Measurements from ENCODE around the gene APOBEC2.

APOBEC2 gene

DNA sequence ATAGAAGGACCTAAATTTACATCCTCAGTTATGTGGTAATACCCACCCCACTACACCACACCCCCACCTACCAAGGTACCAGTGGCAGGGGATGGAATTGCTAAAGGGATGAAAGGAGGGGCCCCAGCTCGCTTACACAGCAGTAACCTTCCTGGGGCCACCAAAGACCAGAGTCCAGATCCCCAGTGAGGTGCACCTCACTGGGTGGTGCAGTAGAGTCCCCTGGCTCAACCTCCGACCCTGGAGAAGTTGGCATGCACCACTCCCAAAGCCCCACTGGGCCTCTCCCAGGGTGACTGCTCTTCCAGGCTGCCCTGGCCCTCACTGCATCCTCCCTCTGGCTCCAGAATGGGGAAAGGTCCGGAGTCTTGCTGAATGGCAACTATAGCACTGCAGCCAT is 14.8 kb upstream of the APOBEC2 start:
- no peak for DNase-seq

DNA sequence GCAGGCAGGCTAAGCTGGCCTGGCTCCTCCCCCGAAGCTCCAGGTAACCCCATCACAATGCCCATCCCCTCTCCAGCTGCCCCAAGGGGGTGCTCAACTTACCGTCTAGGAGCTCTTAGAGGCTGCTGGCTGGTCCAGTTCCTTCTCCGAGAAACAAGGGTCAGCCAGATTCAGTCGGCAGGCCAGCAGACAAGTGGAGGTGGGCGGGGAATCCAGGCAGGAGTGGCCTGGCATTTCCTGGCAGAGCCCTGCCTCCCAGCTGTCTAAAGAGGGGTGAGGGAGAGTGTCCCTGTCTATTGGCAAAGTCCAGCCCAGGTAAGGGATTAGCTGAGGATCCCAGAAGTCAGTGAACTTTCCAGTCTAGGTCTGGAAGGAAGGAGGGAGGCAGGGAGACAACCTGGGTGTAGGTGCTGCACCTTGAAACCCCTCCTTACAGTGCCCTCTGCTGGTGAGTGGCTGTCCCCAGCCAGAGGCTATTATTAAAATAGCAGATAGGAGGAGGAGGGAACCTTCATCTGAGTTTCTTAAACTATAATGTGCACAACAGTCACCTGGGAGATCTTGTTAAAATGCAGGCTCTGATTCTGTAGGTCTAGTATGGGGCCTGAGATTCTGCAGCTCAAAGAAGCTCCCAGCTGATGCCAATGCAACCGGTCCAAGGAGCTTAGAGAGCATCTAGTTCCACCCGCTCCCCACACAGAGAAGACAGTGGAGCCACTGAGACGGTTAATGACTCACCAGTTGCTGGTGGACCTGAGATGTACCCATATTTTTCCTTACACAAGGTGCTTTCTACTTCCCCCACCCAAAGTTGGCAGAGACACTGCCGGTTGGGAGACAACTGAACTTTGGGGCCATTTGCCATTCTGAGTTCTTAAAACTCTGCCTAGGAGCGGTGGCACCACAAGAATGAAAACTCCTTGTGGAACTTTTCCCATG is 13.7 kb upstream of the APOBEC2 start, which contains the start of gene UNC5CL:
TSS of gene UNC5CL (minus strand) at position 162 of the 939 bp plus-strand sequence. CDS start 4,147 bp downstream, outside the sequence.
- peak; percentile 24 to 64 (median 46) for DNase-seq

DNA sequence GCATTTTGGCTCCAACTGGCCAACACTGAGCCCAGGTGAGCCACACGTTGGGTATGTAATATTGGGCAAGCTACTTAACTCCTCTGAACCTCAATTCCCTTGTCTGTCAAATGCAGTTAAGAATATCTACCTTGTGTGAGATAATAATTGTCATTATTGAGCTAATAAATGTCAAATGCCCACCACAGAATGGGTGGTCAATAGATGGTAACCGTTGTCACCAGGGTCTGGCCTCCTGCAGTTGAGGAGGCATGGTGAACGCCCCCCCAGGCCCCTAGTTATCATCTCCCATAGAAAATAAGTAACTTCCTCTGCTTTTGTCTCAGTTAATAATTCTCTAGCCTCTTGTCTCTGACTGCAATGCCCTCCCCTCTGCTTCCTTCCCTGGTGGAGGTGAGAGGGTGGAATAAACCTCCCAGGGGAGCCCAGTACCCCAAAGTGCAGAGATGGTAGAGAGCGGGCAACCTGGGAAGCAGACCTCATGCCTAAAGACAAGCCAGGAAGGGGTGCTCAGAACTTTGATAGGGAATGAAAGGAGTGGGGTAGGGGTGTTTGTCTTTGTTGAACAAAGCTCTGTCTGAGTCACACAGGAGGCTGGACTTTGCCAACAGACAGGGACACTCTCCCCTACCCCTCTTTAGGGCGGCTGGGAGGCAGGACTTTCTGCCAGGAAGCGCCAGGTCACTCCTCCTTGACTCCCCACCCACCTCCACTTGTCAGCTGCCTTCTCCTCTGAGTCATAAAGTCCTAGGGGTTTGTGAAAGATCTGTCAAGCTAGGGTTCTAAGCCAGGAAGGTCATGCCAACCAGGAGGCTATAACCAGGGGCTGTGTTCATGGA is 12.7 kb upstream of the APOBEC2 start:
- peak; percentile 49 to 76 (median 74) for DNase-seq

- no peak for DNase-seq
Observed at GRCh38 chr6:41040940-41041536, 12.0 kb upstream of the APOBEC2 start.

- DNase-seq = no peak
Observed at GRCh38 chr6:41042226-41043055, 10.6 kb upstream of the APOBEC2 start, which contains the start of gene TSPO2. Gene TSPO2, plus strand, starts transcription at chr6:41042467. Its CDS starts 519 bp downstream, at chr6:41042986.

DNA sequence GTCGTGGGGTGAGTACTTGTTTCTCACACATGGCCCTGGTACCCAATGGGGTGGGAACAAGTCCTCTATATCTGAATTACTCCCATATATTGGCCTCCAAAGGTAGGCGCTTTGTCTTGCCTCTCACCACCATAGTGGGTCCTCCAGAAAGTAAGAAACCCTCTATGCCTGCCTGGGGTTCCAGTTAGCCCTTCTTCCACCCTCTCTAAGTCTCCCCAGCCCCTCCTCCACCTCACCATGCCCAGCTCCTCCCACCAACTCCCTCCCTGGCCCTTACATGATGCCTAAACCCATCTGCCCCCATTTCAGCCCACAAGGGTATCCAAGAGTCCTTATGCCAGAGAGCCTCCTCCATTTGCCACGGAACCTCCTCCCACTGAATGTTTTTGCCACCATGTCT is 9.9 kb upstream of the APOBEC2 start:
- no peak for DNase-seq

DNA sequence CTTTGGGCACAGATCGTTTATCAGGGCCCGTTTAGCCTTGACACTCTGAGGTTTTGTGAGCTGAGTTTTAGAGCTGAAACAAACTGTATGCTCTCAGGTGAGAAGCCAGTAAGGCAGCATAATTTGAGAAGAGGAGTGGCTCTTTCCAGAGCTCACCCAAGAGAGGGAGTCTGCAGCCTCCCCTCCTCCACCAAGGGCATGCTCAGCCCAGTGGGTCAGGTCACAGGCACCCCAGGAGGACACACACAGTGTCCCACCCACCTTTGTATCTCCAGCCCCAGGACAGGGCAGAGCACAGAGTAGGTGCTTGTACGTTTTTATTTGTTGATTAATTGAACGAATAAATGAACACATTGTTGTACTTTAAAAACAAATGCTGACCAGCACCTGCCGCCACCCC is 7.3 kb upstream of the APOBEC2 start:
- DNase-seq = no peak

DNA sequence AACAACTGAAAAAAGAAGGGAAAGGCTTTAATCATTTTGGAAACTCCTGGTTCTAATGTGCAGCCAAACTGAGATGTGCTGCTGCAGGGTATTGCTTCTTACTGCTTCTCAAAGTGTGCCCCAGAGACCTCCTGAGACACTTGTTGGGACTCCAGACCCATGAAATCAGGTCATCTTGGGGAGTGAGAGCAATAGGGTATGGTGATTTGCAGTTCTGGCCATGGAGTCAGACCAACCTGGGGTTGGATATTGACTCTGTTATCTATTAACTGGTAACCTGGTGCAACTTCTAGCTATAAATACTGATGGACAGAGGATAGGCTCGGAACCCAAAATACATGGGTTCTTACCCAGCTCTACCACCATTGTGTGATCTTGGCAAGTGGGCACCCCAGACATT is 6.9 kb upstream of the APOBEC2 start:
- DNase-seq = no peak

- no peak for DNase-seq
Observed at GRCh38 chr6:41047306-41047705, 5.7 kb upstream of the APOBEC2 start.

DNA sequence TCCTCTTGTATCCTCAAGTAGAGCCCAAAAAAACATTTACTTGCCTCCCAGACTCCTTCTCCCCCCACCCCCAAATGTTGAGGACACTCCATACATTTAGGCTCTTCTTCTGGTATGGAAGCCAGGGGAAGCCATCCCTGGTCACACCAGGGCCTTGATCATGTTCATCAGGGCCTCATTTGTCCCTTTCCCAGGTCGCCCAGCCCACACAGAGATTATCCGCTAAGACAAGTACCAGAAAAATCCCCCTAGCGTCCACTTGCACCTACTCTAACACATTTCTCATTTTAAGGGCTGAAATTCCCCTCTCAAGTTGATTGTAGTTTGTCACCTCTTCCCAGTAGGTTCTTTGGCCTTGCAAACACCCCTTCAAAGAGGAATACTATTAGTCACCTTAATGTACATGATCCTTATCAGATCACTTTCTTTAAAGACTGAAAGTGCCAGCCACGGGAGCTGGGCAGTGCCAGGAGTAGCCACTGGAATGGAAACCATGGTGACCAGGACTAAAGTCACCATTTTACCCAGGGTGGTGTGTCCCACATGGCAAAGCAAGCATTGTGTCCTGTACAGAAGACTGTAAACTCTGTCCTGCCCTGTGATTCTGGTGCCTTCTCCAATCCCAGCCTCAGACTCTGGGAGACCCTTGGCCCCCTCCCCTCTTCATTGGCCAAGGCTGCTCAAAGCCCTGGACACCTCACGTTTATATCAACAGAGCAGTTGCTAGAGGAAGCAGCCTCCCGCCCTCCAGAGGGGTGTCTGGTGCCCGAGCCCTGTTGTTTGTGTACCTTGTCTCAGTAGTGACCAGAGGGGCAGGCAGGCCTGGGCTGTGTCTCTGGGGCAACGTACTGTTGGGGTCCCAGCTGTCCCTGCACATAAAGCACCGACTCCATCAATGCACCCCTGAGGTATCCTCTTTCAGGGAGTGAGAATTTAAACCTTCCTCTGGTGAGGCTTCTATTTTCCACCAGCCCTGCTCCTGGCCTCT is 5.0 kb upstream of the APOBEC2 start:
- no peak for DNase-seq

GRCh38 chr6:41049521-41049920 is 3.5 kb upstream of the APOBEC2 start:
- DNase-seq = no peak

GRCh38 chr6:41049955-41050354 is 3.0 kb upstream of the APOBEC2 start:
- no peak for DNase-seq

- DNase-seq = no peak
Observed at GRCh38 chr6:41050536-41050935, 2.5 kb upstream of the APOBEC2 start.

DNA sequence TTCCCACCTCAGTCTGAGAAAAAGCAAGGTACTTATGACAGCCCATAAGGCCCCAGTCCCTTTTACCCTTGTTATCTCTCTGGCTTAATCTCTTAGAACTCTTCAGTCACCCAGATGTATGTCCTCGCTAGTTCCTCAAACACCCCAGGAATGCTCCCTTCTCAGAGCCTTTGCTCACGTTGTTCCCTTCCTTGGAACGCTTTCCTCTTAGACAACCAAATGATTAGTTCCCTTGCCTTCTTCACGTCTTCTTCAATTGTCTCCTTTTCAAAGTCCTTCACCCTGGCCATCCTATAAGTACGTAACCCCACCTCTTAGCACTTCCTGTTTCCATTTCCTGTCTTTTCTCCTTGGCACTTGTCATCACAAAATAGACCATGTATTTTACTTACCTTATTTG is 1.1 kb upstream of the APOBEC2 start:
- DNase-seq = peak; percentile 16 to 56 (median 44)

DNA sequence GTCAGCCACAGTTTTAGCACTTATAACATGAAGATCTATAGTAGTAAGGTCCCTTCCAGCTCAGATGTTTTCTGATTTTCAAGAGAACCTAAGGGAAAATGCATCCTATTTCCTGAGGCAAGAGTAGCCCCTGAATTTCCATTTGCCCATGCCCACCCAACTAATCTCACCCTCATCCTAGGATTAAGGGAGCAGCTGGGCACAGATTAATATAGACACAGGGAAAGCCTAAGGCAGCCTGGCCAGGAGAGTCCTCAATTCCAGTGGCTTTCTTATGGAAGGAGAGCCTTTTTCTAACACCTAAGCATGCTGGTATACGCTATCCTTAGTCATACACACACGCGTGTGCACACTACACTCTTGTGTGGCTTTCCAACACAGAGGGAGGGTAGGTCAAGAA is 1.5 kb downstream of the APOBEC2 start:
- DNase-seq = no peak

DNA sequence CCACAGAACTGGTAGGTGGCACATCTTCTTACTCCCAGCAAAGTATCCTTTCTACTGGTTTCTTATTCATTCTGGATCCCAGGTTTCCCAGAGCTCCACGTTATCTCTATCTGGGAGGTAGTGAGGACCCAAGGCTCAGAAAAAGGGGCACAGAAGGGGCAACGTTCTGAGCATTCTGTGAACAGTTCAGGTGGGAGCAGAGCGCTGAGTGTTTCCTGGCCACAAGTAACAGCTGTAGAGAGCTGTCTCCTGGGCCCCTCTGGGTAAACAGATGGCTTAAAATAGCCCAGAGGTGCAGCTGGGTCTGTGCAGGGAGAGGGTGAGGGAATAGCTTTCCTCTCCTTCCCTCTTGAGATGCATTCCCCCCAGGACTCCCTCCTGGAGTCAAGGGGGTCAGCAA is 2.1 kb downstream of the APOBEC2 start:
- no peak for DNase-seq

GRCh38 chr6:41056768-41057490 is 3.9 kb downstream of the APOBEC2 start:
- DNase-seq = no peak

DNA sequence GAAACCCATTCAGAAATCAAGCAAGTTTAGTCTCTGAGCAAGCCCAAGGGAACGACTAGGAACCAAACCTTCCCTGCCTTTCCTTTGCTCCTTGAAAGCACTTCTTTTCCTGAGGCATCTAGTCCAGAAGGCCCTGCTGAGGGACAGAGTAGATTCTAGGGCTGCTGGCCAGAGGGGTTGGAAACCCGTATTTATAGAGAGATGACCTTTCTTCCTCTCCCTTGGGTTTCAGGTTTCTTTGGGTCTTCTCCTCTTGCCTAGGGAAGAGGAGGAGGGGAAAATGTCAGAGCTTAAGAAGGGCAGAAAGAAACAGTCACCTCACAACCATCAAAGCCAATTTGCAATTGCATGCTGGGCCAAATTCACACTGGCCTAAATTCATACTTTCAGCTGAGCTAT is 5.8 kb downstream of the APOBEC2 start:
- no peak for DNase-seq

- DNase-seq = no peak
Observed at GRCh38 chr6:41059556-41059955, 6.6 kb downstream of the APOBEC2 start.

- no peak for DNase-seq
Observed at GRCh38 chr6:41061196-41061726, 8.3 kb downstream of the APOBEC2 start.

All from suppressor macrophage (primary cell).